H1 (cell line): ENCODE results near the gene TCF7L1.
"Not testable (repeated sequence)": the region's sequence is repeated elsewhere in the genome, so short reads cannot be mapped to it uniquely, and the experiment has no call there.

ENCODE experiments used
- POLR2A ChIP-seq, 2 experiments: IDR thresholded peaks; 1 replicate in 1 of 2; 2 replicates in 1 of 2; pipeline ENCODE4 v1.6.1; 2011; ENCODE audit warnings: low read depth in 2 of 2, low read length in 2 of 2, mild to moderate bottlenecking in 2 of 2; ENCODE audit errors: control extremely low read depth in 1 of 2
- RAD21 ChIP-seq, 2 experiments: IDR thresholded peaks in 1 of 2; conservative IDR thresholded peaks in 1 of 2; 2 replicates each; pipeline ENCODE4 v1.6.1; 2011; ENCODE audit warnings: low read depth in 2 of 2, low read length in 2 of 2, improper control_type of control experiment in 1 of 2, inconsistent platforms in 1 of 2, mild to moderate bottlenecking in 1 of 2, moderate library complexity in 1 of 2
- TF ChIP-seq, protein P1 (sequence below): IDR thresholded peaks from 2 replicates; pipeline ENCODE4 v1.6.1; 2012; ENCODE audit warnings: low read length, inconsistent platforms

DNA sequence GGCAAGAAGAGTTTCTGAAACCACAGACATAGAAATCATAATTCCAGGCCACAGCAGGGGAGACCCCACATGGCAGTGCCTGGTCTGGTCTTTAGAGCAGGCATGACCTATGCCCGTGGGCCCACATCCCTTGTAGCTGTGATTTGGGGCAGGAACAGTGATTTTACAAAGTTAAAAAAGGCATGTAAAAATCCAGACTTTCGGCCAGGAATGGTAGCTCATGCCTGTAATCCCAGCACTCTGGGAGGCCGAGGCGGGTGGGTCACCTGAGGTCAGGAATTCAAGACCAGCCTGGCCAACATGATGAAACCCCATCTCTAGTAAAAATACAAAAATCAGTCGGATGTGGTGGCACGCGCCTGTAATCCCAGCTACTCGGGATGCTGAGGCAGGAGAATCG, 78.4 kb downstream of the TCF7L1 start:
- TF ChIP-seq, protein P1, sequence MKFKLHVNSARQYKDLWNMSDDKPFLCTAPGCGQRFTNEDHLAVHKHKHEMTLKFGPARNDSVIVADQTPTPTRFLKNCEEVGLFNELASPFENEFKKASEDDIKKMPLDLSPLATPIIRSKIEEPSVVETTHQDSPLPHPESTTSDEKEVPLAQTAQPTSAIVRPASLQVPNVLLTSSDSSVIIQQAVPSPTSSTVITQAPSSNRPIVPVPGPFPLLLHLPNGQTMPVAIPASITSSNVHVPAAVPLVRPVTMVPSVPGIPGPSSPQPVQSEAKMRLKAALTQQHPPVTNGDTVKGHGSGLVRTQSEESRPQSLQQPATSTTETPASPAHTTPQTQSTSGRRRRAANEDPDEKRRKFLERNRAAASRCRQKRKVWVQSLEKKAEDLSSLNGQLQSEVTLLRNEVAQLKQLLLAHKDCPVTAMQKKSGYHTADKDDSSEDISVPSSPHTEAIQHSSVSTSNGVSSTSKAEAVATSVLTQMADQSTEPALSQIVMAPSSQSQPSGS: not testable (repeated sequence)
- TF ChIP-seq RAD21 (IDR thresholded peaks at IDR 0.05 in 1 of 2, conservative IDR thresholded peaks at IDR 0.05 in 1 of 2; ENCODE audit: low read depth in 2 of 2, low read length in 2 of 2); POLR2A (IDR thresholded peaks at IDR 0.05; ENCODE audit: control extremely low read depth in 1 of 2, low read depth in 2 of 2, low read length in 2 of 2): not testable (repeated sequence)
